HG03064 (cell line): Measurements from ENCODE around the gene DYDC1.
"Not testable (repeated sequence)": the region's sequence is repeated elsewhere in the genome, so short reads cannot be mapped to it uniquely, and the experiment has no call there.

Experiments
- ATAC-seq: cut with Tn5 transposase; IDR thresholded peaks from one replicate; pipeline ENCODE4 v1.9.1; 2021; ENCODE audit warnings: low read depth; ENCODE audit not compliant: unreplicated experiment

The DYDC1 gene

DNA sequence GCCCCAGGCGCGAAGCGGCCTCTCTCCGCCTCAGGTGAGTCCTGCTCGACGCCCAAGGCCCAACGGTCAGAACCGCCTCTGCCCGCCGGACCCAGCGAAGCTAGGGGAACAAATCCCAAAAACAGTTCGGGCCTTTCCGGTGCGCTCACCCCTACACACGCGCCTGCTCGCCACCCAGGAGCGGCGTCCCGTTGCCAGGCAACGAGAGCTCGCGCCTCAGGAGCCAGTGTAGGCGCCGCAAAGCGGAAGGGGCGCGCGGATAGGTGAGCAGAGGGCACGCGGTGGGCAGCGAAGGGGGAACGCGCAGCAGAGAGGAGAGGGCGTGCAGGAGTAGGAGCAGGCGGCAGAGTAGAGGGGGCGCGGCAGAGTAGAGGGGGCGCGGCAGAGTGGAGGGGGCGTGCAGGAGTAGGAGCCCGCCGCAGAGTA is at the start of gene DYDC1, which contains the start of gene DYDC2:
TSS of gene DYDC1 (minus strand) at position 193 of the 426 bp plus-strand sequence. CDS start 4,154 bp downstream, outside the sequence.
TSS of gene DYDC2 (plus strand) at position 219 of the 426 bp plus-strand sequence. CDS start 5,663 bp downstream, outside the sequence.
- no peak for ATAC-seq

DNA sequence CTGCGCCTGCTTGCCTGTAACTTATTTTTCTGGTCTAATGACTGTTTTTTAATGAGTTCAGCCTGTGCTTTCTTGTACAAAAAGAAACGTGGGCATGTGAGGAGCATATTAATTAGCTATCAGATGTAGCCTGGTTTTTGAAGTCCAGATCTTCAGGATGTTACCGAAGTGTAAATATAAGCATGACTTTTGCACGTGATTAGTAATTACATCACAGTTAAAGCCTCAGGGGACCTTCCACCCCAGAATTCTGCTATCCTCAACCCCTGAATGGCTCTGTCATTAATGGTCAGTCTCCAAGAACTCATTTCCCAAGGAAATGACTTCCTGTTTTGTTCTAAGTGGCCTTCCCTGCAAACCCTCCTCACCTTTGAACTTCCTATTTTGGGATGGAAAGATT is 49.6 kb upstream of the DYDC1 start:
- no peak for ATAC-seq

DNA sequence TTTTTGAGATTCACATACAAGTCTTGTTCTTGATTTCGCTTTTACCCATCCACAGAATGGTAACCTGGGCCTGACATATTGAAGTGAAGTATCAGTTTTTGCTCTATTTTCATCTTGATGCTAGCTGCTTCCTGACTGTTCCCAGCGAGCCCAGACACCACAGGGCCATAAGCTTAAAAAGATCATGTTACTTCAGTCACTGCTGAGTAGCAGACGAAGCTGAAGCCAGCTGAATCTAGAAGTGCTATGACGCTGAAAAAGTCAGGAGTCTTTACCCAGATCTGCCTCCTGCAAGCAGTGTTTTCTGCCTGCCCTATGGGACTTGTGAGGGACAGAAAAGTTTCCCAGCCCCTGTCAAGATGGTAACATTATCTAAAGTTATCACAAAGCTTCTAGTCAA is 49.1 kb upstream of the DYDC1 start:
- ATAC-seq = no peak

DNA sequence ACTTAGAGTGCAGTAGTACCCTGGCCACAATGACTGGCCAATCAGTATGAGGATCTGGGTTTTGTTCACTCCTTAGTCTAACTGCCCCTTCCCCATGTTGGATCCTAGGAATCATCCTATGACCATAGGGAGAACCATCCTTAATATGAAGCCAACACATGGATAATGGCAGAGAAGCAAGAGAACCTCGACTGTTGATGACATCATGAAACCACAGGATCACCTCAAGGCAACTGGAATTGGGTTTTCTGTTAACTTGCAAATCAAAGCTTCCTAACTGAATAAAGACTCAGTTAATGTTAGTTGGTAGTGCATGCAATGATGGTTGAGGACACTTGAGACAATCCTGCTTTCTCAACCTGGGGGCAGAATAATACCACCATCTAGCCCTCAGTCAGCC is 48.5 kb upstream of the DYDC1 start:
- ATAC-seq = no peak

DNA sequence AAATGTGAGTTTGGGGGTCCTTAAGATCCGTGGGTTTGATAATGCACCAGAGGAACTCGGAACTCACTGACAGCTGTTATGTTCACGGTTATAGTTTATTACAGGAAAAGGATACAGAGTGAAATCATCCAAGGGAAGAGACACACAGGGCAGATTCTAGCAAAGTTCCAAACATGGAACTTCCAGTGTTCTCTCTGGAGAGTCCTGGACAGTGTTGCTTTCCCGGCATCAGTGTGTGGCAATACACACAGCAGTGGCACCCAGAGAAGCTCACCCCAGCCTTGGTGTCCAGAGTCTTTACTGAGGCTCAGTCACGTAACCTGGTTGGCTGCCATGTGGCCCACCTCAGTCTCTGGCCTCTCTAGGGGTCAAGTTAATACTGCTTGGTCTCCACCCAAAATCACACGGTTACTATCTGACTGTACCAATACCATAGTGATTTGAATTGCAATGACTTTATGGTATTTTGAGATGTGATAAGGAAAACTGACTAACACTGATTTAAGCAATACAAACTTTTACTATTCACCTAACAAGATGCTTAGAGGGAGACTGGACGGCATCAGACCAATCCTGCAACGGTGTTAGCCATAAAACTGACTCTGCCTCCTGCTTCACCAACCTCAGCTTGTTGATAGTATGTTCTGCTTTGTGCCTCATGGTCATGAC is 43.7 kb upstream of the DYDC1 start:
- no peak for ATAC-seq

DNA sequence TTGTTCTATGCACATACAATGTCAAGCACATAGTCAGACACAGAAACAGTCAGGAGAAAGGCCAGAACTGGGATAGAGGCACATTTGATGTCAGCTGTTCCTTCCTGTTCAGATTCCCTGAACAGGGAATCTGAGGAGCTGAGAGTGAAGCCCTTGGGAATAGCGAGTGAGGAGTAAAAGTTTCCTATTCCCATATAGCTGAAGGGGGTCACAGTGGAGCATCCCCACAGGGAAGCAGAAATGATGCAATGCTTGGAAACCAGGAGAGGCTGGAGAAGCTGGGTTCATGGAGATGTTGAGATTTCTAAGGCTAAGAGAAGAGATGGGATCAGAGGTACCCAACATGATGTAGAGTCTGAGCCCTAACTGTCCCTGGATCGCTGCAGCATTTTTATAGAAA is 40.5 kb upstream of the DYDC1 start:
- ATAC-seq = no peak

DNA sequence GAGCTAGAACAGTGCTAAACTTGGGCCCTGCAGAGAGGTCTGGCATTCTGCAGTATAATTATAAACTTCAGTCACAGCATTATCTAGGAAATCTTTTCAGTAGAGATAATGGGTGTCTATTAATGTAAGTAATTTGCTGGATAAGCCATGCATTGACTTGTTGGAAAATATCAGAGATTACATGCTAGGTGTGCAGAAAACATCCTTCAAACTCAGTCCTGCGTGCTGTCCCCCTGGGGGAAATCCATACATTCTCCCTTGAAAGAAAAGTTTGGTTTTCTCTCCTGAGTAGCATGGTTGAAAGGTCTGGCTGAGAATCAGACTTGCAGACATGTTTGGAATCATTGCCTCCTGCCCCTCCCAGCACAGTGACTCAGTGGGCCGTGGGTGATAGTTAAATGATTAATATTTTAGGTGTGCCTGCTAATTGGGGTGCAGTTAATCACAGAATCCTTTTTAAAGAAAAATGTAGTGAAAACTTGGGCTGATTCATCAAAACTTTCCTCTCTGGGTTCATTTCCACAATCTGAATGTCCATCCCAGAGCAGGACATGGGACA is 37.9 kb upstream of the DYDC1 start:
- ATAC-seq = no peak

DNA sequence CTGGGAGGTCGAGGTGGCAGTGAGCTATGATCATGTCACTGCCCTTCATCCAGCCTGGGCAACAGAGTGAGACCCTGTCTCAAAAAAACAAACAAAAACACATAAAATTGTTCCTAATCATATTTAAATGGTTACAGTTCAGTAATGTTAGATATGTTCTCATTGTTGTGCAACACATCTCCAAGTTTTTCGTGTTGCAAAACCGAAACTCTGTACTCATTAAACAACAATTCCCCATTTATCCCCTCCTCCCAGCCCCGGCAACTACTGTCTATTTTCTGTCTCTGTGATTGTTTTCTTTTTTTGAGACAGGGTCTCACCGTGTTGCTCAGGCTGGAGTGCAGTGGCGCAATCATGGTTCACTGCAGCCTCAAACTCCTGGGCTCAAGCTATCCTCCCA is 35.7 kb upstream of the DYDC1 start:
- no peak for ATAC-seq

DNA sequence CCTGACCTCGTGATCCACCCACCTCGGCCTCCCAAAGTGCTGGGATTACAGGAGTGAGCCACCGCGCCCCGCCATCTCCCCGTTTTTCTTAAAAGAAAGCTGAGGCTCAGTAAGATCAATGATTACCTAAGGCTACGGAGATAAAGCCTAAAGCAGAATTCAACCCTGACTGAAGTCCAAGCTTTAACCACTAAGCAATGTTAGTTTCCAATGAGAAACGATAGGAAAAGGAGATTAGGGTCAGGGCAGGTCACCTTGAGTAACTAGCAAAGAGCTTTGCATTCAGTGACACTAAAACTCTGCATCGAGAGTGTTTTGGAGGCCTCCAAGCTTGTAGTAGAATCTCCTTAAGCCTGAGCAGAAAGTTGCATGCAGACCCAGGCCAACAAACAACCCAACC is 34.2 kb upstream of the DYDC1 start:
- ATAC-seq = no peak

DNA sequence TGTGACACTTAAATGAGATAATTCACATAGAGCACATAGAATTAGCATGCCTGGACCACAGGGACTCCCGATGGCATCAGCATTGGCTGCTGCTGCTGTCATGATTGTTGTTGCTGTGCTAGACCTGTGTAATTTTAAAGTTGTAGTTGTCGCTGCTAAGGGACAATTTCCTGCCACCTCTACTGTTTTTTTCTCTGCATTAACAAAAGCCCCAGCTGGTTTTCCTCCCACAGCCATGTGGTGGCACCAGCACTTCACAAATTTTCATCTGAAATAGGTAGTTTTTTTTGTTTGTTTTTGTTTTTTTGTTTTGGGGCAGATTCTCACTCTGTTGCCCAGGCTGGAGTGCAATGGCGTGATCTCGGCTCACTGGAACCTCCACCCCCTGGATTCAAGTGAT is 26.4 kb upstream of the DYDC1 start:
- ATAC-seq = no peak

DNA sequence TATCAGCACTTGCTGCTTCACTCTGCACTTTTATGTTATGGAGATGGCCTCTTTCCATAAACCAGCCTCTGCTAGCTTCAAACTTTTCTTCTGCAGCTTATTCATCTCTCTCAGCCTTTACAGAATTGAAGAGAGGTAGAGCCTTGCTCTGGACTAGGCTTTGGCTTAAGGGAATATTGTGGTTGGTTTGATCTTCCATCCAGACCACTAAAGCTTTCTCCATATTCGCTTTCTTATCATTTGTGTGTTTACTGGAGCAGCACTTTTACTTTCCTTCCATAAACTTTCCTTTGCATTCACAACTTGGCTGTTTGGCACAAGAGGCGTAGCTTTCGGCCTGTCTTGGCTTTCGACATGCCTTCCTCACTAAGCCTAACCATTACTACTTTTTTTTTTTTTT is 23.6 kb upstream of the DYDC1 start:
- ATAC-seq = no peak

DNA sequence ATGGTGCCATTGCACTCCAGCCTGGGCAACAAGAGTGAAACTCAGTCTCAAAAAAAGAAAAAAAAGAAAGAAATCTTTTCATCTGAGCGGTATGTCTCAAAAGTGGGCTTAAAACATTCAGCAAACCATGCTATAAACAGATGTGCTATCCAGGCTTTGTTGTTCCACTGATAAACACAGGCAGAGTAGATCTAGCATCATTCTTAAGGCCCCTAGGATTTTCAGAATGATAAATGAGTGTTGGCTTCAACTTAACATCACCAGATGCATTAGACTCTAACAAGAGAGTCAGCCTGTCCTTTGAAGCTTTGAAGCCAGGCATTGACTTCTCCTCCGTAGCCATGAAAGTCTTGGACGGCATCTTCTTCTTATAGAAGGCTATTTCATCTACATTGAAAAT is 23.1 kb upstream of the DYDC1 start:
- ATAC-seq = no peak

DNA sequence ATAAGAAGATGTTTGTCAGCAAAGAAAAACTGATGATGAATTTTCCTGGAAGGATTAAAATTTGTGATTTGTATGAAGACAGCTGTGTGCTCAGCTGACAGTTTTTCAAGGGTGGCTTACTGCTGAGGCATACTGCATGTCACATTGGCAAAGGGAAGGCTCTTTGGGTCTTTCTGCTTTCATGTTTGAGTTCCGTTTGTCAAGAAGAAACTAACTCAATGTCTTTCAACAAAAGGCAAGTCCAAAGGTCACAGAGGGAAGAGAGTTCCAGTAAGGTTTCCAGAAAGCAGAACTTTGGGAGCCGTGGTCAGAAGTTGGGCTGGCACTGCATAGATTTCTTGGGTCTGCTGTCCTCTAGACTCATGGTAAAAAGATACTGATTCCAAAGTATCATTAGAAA is 16.9 kb upstream of the DYDC1 start:
- no peak for ATAC-seq

DNA sequence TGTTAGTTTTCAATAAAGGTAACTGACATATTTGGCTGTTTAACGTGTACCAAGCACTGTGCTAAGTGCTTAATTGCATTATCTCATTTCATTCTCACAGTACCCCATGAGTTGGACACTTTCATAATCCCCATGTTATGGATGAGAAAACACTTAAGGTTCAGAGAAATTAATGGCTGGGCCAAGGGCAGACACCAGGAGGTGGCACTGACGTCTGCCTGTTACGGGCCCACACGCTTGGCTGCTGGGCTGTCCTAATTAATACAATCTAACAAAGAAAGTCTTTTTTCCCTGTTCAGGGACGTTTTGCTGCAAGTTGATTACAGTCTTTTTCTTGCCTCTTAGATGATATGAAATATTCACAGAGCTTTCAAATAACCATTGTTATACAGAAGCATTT is 16.1 kb upstream of the DYDC1 start:
- ATAC-seq = no peak

DNA sequence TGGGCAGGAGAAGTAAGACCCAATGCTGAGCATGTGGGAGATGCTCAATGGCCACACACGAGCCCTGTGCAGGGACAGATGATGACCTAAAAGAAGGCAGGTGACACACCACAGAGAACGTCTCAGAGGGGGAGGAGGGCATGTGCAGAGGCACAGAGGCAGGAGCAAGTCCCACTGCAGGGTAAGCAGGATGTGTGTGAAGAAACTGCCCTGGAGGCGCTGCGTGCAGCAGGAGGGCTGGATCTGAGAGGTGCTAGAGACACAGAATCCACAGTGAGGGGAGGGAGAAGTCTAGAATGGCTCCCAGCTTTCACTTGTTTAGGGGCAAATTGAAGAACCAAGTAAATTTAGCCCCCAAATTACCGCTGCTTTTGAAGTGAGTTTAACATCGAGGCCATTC is 14.9 kb upstream of the DYDC1 start:
- ATAC-seq = no peak

DNA sequence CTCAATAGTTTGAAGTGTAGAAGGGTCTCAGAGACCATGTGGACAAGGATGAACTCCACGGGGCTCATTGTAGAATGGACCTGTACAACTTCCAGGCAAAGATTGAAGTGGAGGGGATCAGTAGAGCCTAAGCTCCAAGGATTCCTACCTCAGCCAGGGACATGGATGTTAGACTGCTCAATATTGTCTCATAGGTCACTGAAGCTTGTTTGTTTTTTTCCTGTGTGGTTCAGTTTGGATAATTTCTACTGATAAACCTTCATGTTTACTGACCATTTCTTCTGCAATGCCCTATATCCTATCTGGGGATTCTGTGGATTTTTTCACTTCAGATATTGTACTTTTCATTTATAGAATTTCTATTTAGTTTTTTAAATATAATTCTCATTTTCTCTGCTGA is 9.0 kb upstream of the DYDC1 start:
- ATAC-seq = no peak

DNA sequence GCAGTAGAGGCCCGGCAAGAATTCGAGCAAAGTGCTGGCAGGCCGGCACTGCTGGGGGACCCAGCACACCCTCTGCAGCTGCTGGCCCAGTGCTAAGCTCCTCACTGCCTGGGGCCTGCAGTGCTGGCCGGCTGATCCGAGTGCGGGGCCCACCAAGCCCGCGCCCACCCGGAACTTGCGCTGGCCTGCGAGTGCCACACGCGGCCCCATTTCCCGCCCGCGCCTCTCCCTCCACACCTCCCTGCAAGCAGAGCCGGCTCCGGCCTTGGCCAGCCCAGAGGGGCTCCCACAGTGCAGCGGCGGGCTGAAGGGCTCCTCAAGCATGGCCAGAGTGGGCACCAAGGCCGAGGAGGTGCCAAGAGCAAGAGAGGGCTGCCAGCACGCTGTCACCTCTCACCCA is 3.1 kb upstream of the DYDC1 start:
- no peak for ATAC-seq

DNA sequence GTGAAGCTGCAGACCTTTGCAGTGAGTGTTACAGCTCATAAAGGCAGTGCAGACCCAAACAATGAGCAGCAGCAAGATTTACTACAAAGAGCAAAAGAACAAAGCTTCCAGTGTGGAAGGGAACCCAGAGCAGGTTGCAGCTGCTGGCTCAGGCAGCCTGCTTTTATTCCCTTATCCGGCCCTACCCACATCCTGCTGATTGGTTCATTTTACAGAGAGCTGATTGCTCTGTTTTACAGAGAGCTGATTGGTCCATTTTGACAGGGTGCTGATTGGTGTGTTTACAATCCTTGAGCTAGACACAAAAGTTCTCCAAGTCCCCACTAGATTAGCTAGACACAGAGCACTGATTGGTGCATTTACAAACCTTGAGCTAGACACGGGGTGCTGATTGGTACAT is 2.4 kb upstream of the DYDC1 start:
- ATAC-seq = not testable (repeated sequence)

DNA sequence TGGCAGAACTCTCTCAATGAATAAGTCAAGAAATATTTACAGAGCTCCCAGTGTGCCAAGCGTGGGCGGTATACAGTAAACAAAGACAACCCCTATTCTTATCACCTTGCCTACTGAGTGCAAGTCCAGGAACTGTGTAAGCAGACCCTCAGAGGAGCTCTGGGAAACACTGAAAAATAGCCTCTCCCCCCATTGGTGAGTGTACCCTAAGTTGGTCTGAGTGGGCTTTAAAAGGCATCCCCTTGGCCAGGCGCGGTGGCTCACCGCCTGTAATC is 1.2 kb upstream of the DYDC1 start:
- ATAC-seq = no peak

DNA sequence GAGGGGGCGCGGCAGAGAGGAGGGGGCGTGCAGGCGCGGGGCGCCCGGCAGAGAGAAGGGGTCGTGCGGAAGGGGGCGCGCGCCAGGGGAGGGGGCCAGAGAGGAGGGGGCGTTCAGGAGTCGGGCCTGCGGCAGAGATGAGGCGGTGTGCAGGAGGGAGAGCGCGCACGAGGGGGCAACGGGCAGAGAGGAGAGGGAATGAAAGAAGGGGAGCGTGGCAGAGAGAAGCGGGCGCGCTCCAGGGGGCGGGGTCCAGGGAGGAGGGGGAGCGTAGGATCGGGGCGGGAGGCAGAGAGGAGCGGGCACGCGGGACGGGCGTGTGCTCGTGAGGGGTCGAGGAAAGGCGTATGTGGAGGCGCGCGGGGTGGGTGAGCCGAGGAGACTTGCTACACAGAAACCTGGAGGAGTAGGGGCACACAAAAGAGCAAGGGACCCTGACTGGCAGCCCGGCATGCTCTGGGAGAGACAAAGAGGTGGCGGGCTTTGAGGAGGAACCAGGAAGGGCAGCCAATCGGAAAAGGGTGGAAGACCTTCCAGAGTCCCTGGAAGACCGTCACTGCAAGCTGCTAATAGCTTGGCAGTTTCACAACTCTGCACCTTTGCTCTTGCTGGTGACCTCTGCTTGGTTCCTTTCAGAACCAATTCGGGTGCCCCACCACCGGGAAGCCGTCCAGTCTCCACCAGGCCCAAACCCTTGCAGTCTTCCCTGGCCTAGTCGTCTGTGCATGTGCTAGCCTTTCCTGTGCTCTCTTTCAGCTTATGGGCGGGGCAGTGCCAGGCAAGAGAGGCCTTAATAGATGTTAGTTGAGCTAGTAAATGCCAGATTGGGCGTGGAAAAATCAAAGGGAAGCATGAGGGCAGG is 665 bp upstream of the DYDC1 start:
- no peak for ATAC-seq

DNA sequence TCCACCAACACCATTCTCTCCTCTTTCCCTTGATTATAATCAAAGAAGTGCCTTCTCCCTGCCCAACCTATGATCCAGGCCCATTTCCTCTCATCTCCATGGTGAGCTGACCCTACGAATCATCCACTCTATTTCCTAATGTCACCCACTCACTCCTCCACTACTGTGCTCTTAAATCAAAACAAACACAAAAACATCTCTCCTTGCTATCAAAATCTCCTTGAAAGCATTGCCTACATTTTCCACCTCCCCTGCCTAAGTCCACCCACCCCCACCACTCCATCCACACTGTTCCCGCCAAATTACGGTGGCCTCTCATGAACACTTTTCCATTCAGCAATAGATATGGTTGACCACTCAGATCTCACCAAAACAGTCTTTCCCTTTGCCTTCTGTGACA is 5.3 kb downstream of the DYDC1 start:
- ATAC-seq = no peak

DNA sequence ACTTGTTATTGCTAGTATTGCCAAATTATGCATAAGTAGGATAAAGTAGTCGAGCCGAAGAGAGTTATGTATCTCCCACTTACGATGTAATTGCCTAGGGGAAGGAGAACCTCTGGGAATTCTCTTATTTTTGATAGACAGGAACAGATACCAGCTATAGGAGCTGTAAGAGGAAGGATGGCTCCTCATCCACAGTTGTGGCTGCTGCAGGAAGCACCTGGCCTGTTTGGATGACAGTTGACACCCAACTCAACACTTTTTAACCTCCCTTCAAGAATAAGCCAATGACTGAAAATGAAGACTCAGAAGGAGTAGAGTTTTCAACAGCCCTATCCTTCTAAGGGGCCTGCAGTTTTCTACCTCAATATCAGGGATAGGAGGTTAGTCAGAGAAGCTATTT is 6.3 kb downstream of the DYDC1 start:
- ATAC-seq = no peak
